WTC11 (cell line): ENCODE data around the gene ABCB10. TPM values are rescaled to one million over a fixed set of nuclear protein-coding genes. Genes with fewer than 3 reads are reported as not detected.

Experiments used
- ATAC-seq: fragments of 200-7000 bp; cut with Tn5 transposase; 2 replicates; pipeline ENCODE4 v1.10.0; 2021; ENCODE audit warnings: mild to moderate bottlenecking, moderate library complexity
- CTCF ChIA-PET: fragments of 300-600 bp; sonication (Branson Sonifier 250); formaldehyde crosslinking; loops from one replicate; lab custom pipeline; 2021; ENCODE audit warnings: antibody characterized with exemption; lab: Charles Lee
- POLR2A ChIA-PET: fragments of 350-600 bp; sonication (Branson Sonifier 250); formaldehyde crosslinking; loops from one replicate; lab custom pipeline; 2021; ENCODE audit warnings: antibody characterized with exemption; lab: Charles Lee
- DNase-seq: peaks from one replicate; pipeline ENCODE4 v3.0.0; 2021; ENCODE audit warnings: low spot score
- H3K27ac Mint-ChIP-seq: 2 replicates; pipeline ENCODE4 v1.8.0; 2021; ENCODE audit warnings: mixed read lengths
- H3K27me3 Mint-ChIP-seq: 2 replicates; pipeline ENCODE4 v1.8.0; 2021; ENCODE audit warnings: low read depth, mild to moderate bottlenecking, moderate library complexity, mixed read lengths
- H3K36me3 Mint-ChIP-seq: 2 replicates; pipeline ENCODE4 v1.8.0; 2021; ENCODE audit warnings: mixed read lengths
- H3K4me1 Mint-ChIP-seq: 2 replicates; pipeline ENCODE4 v1.8.0; 2022; ENCODE audit warnings: mixed read lengths
- H3K4me3 Mint-ChIP-seq: 2 replicates; pipeline ENCODE4 v1.8.0; 2021; ENCODE audit warnings: mild to moderate bottlenecking, moderate library complexity, mixed read lengths
- H3K9me3 Mint-ChIP-seq: 2 replicates; pipeline ENCODE4 v1.8.0; 2021; ENCODE audit warnings: mixed read lengths
- ATF1 ChIP-seq: sonication (generic); formaldehyde crosslinking; IDR thresholded peaks from 2 replicates; pipeline ENCODE4 v1.8.1; 2023; ENCODE audit warnings: mild to moderate bottlenecking, moderate library complexity, missing genetic modification reagents
- CBFB ChIP-seq: sonication (generic); formaldehyde crosslinking; IDR thresholded peaks from 2 replicates; pipeline ENCODE4 v1.8.1; 2022; ENCODE audit warnings: mild to moderate bottlenecking, low read depth, missing genetic modification reagents
- ETV6 ChIP-seq: sonication (generic); formaldehyde crosslinking; IDR thresholded peaks from 2 replicates; pipeline ENCODE4 v1.8.1; 2022; ENCODE audit warnings: mild to moderate bottlenecking, missing genetic modification reagents
- NR2C2 ChIP-seq: sonication (generic); formaldehyde crosslinking; IDR thresholded peaks from 2 replicates; pipeline ENCODE4 v1.8.0; 2022; ENCODE audit warnings: mild to moderate bottlenecking, missing genetic modification reagents
- SMAD3 ChIP-seq: sonication (generic); formaldehyde crosslinking; IDR thresholded peaks from 2 replicates; pipeline ENCODE4 v1.8.0; 2022; ENCODE audit warnings: missing genetic modification reagents, mild to moderate bottlenecking, borderline replicate concordance
- TEAD4 ChIP-seq: sonication (generic); formaldehyde crosslinking; IDR thresholded peaks from 2 replicates; pipeline ENCODE4 v1.8.0; 2022; ENCODE audit warnings: mild to moderate bottlenecking, missing genetic modification reagents
- ZNF423 ChIP-seq: fragments of 250-450 bp; sonication (Bioruptor Pico); IDR thresholded peaks from 2 replicates; pipeline ENCODE4 v2.1.2; 2022; ENCODE audit warnings: mild to moderate bottlenecking, moderate library complexity
- total RNA-seq: library from RNA; stranded (reverse); gene quantifications from 3 replicates; pipeline ENCODE4 v1.2.3, GENCODE V29; 2021
- TF ChIP-seq, protein P1 (sequence below): fragments of 250-450 bp; sonication (Bioruptor Pico); conservative IDR thresholded peaks from 2 replicates; pipeline ENCODE4 v1.9.0; 2021; ENCODE audit warnings: mild to moderate bottlenecking
- TF ChIP-seq, protein P2 (sequence below): fragments of 250-450 bp; sonication (Bioruptor Pico); IDR thresholded peaks from 2 replicates; pipeline ENCODE4 v1.9.0; 2021; ENCODE audit warnings: mild to moderate bottlenecking
- TF ChIP-seq, protein P3 (sequence below): fragments of 250-450 bp; sonication (Bioruptor Pico); IDR thresholded peaks from 2 replicates; pipeline ENCODE4 v1.9.0; 2021; ENCODE audit warnings: mild to moderate bottlenecking
- TF ChIP-seq, protein P4 (sequence below): sonication (generic); formaldehyde crosslinking; IDR thresholded peaks from 2 replicates; pipeline ENCODE4 v1.8.0; 2023; ENCODE audit warnings: mild to moderate bottlenecking, missing genetic modification reagents
- TF ChIP-seq, protein P5 (sequence below): sonication (generic); formaldehyde crosslinking; IDR thresholded peaks from 2 replicates; pipeline ENCODE4 v1.8.0; 2022; ENCODE audit warnings: missing genetic modification reagents
- TF ChIP-seq, protein P6 (sequence below): sonication (generic); formaldehyde crosslinking; IDR thresholded peaks from 2 replicates; pipeline ENCODE4 v1.8.0; 2022; ENCODE audit warnings: mild to moderate bottlenecking, missing genetic modification reagents
- TF ChIP-seq, protein P7 (sequence below): fragments of 250-450 bp; sonication (Bioruptor Pico); IDR thresholded peaks from 2 replicates; pipeline ENCODE4 v2.1.2; 2022; ENCODE audit warnings: mild to moderate bottlenecking, moderate library complexity

The ABCB10 gene
- total RNA-seq, 1 experiment from 2014 or later: 11.0 TPM

DNA sequence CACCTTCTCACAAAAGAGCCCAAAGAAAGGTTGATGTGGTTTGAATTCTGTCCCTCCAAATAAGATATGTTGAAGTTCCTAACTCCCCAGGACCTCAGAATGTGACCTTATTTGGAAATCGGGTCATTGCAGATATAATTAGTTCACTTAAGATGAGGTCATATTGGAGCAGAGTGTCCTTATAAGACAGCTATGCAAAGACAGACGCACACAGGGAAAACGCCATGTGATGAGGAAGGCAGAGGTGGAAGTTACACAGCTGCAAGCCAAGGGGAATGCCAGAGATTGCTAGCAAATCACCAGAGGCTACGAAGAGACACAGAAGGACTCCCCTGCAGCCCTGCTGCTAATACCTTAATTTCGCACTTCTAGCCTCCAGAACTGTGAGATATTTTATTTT, 5.2 kb upstream of the ABCB10 start:
- CTCF ChIA-PET: interaction anchor here (0.9 to 1.6 kb wide), 3 partner anchors 19 to 82 kb away, joined by 3 to 5 read pairs (median 3); partner anchors contain the start of gene NUP133
- H3K27ac Mint-ChIP-seq: peak overlapping the region; percentile 58; the same call in 1 of the 2 replicates
- DNase-seq (no peak), ATAC-seq (no peak)
- H3K9me3 Mint-ChIP-seq: no peaks in the 10 kb centered on the region
- peaks cover 26% of the 10 kb centered on the region for H3K4me1 Mint-ChIP-seq
- POLR2A ChIA-PET: no interaction called here
- H3K27me3 Mint-ChIP-seq: peaks cover 7% of the 10 kb centered on the region; the same call in 1 of the 2 replicates
- no peak for TF ChIP-seq NR2C2
- TF ChIP-seq, protein P1, sequence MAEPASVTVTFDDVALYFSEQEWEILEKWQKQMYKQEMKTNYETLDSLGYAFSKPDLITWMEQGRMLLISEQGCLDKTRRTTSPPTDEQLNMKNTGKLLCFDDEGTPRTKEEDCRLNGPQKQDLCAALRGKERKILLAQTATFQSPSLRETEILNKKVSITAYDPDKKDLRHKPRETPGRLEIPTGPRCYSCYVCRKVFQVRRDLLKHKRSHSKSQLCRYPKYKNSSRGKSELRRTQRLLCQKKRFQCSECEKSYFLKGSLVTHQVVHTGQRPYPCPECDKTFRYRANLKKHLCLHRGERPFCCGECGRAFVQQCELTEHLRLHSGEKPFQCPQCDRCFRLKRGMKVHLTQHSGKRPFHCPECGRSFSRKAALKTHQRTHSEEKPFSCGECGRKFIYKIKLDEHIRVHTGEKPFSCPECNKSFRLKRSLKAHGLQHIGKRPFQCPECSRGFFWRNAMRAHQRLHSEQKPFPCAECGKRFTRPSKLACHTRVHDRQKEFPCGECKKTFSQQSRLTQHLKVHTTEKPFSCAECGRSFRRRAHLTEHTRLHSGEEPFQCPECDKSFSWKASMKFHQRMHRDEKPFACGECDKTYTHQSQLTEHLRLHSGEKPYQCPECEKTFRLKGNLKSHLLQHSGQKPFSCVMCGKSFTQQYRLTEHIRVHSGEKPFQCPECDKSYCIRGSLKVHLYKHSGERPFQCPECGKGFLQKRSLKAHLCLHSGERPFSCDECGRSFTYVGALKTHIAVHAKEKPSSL: no peak
- no peak for TF ChIP-seq ETV6
- TF ChIP-seq, protein P2, sequence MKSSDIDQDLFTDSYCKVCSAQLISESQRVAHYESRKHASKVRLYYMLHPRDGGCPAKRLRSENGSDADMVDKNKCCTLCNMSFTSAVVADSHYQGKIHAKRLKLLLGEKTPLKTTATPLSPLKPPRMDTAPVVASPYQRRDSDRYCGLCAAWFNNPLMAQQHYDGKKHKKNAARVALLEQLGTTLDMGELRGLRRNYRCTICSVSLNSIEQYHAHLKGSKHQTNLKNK (CRISPR knock-in tag): no peak
- TF ChIP-seq, protein P3, sequence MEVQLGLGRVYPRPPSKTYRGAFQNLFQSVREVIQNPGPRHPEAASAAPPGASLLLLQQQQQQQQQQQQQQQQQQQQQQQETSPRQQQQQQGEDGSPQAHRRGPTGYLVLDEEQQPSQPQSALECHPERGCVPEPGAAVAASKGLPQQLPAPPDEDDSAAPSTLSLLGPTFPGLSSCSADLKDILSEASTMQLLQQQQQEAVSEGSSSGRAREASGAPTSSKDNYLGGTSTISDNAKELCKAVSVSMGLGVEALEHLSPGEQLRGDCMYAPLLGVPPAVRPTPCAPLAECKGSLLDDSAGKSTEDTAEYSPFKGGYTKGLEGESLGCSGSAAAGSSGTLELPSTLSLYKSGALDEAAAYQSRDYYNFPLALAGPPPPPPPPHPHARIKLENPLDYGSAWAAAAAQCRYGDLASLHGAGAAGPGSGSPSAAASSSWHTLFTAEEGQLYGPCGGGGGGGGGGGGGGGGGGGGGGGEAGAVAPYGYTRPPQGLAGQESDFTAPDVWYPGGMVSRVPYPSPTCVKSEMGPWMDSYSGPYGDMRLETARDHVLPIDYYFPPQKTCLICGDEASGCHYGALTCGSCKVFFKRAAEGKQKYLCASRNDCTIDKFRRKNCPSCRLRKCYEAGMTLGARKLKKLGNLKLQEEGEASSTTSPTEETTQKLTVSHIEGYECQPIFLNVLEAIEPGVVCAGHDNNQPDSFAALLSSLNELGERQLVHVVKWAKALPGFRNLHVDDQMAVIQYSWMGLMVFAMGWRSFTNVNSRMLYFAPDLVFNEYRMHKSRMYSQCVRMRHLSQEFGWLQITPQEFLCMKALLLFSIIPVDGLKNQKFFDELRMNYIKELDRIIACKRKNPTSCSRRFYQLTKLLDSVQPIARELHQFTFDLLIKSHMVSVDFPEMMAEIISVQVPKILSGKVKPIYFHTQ (CRISPR knock-in tag): no peak
- TF ChIP-seq ZNF423 (CRISPR knock-in tag): no peak
- TF ChIP-seq TEAD4 (CRISPR knock-in tag): no peak
- TF ChIP-seq, protein P4, sequence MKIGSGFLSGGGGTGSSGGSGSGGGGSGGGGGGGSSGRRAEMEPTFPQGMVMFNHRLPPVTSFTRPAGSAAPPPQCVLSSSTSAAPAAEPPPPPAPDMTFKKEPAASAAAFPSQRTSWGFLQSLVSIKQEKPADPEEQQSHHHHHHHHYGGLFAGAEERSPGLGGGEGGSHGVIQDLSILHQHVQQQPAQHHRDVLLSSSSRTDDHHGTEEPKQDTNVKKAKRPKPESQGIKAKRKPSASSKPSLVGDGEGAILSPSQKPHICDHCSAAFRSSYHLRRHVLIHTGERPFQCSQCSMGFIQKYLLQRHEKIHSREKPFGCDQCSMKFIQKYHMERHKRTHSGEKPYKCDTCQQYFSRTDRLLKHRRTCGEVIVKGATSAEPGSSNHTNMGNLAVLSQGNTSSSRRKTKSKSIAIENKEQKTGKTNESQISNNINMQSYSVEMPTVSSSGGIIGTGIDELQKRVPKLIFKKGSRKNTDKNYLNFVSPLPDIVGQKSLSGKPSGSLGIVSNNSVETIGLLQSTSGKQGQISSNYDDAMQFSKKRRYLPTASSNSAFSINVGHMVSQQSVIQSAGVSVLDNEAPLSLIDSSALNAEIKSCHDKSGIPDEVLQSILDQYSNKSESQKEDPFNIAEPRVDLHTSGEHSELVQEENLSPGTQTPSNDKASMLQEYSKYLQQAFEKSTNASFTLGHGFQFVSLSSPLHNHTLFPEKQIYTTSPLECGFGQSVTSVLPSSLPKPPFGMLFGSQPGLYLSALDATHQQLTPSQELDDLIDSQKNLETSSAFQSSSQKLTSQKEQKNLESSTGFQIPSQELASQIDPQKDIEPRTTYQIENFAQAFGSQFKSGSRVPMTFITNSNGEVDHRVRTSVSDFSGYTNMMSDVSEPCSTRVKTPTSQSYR (CRISPR knock-in tag): no peak
- no peak for TF ChIP-seq CBFB
- TF ChIP-seq ATF1 (CRISPR knock-in tag): no peak
- TF ChIP-seq, protein P5, sequence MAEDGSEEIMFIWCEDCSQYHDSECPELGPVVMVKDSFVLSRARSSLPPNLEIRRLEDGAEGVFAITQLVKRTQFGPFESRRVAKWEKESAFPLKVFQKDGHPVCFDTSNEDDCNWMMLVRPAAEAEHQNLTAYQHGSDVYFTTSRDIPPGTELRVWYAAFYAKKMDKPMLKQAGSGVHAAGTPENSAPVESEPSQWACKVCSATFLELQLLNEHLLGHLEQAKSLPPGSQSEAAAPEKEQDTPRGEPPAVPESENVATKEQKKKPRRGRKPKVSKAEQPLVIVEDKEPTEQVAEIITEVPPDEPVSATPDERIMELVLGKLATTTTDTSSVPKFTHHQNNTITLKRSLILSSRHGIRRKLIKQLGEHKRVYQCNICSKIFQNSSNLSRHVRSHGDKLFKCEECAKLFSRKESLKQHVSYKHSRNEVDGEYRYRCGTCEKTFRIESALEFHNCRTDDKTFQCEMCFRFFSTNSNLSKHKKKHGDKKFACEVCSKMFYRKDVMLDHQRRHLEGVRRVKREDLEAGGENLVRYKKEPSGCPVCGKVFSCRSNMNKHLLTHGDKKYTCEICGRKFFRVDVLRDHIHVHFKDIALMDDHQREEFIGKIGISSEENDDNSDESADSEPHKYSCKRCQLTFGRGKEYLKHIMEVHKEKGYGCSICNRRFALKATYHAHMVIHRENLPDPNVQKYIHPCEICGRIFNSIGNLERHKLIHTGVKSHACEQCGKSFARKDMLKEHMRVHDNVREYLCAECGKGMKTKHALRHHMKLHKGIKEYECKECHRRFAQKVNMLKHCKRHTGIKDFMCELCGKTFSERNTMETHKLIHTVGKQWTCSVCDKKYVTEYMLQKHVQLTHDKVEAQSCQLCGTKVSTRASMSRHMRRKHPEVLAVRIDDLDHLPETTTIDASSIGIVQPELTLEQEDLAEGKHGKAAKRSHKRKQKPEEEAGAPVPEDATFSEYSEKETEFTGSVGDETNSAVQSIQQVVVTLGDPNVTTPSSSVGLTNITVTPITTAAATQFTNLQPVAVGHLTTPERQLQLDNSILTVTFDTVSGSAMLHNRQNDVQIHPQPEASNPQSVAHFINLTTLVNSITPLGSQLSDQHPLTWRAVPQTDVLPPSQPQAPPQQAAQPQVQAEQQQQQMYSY (CRISPR knock-in tag): no peak
- TF ChIP-seq SMAD3 (CRISPR knock-in tag): no peak
- TF ChIP-seq, protein P6, sequence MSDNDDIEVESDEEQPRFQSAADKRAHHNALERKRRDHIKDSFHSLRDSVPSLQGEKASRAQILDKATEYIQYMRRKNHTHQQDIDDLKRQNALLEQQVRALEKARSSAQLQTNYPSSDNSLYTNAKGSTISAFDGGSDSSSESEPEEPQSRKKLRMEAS (CRISPR knock-in tag): no peak
- TF ChIP-seq, protein P7, sequence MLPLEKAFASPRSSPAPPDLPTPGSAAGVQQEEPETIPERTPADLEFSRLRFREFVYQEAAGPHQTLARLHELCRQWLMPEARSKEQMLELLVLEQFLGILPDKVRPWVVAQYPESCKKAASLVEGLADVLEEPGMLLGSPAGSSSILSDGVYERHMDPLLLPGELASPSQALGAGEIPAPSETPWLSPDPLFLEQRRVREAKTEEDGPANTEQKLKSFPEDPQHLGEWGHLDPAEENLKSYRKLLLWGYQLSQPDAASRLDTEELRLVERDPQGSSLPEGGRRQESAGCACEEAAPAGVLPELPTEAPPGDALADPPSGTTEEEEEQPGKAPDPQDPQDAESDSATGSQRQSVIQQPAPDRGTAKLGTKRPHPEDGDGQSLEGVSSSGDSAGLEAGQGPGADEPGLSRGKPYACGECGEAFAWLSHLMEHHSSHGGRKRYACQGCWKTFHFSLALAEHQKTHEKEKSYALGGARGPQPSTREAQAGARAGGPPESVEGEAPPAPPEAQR (CRISPR knock-in tag): no peak
- H3K4me3 Mint-ChIP-seq: no peak overlapping the region
- no peaks in the 10 kb centered on the region for H3K36me3 Mint-ChIP-seq
